HS-27A (cell line): Measurements from ENCODE around the gene ITPR2.
"Not testable (repeated sequence)": the region's sequence is repeated elsewhere in the genome, so short reads cannot be mapped to it uniquely, and the experiment has no call there.

Experiments used
- DNase-seq: peaks from one replicate; pipeline ENCODE4 v3.0.0-alpha.2; 2012; ENCODE audit warnings: low read depth, missing footprints

ITPR2 gene

GRCh38 chr12:26832822-26833742 is at the start of gene ITPR2:
Gene ITPR2, minus strand, starts transcription at chr12:26833194. Its CDS starts 413 bp downstream, at chr12:26832781.
- peak; percentile 91 for DNase-seq

DNA sequence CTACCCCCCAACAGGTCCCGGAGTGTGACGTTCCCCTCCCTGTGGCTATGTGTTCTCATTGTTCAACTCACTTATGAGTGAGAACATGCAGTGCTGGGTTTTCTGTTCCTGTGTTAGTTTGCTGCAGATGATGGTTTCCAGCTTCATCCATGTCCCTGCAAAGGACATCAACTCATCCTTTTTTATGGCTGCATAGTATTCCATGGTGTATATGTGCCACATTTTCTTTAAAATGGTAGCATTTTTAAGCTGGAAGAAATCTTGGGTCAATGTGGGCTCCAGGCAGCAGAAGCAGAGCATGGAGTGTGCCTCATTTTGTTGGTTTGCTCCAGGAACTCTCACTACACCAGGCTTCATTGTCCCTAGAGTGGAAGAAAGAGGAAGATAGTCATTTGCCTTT is 47.6 kb upstream of the ITPR2 start:
- no peak for DNase-seq

DNA sequence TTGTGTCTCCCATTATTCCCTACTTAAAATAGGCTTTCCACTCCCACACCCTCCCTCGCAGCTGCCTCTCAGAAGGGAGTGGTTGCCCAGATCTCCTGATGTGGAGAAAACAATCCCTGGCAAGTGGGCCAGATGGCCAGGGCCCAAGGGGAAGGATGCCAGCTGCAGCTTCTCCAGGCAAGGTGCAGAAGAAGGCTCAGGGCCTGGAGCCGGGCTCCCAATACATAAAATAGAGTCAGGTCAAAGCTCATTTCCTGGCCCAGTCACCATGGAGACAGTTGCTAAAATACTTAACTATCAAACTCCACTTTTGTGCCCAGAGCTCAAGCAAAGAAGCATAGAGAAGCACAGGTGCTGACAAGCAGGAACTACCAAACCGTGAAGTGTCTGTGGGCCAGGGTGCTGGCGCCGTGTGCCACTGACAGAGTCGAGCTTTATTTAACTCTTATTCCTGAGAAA is 45.7 kb upstream of the ITPR2 start:
- DNase-seq = no peak

GRCh38 chr12:26874501-26875296 is 41.7 kb upstream of the ITPR2 start:
- DNase-seq = no peak

GRCh38 chr12:26872625-26873024 is 39.6 kb upstream of the ITPR2 start:
- DNase-seq = no peak

- DNase-seq = no peak
Measured at GRCh38 chr12:26871985-26872384, 39.0 kb upstream of the ITPR2 start.

- no peak for DNase-seq
Measured at GRCh38 chr12:26870491-26871419, 37.8 kb upstream of the ITPR2 start.

DNA sequence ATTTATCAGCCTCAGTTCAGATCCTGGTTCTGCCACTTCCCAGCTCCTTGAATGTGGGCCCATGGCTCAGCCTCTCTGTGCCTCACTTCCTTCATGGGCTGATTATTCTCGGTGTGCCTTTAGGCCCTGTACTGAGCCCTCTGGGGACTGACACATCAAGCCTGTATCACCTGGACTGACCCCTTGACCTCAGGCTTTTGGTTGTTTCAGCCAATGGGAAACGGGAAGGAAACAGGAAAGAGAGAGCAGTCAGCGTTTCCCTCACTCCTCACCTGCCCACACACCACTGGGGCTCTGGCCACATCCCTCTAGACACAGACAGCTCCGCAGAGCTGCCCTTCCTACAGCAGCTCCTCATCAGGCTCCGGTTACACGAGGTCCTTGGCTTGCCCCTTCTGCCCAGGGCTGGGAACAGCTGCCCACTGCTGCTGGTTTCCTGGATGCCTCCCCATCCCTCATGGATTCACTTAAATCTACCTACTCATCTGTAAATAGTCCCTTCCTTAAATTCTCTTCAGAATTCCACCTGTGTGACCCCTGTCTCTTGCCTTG is 37.0 kb upstream of the ITPR2 start:
- DNase-seq = no peak

DNA sequence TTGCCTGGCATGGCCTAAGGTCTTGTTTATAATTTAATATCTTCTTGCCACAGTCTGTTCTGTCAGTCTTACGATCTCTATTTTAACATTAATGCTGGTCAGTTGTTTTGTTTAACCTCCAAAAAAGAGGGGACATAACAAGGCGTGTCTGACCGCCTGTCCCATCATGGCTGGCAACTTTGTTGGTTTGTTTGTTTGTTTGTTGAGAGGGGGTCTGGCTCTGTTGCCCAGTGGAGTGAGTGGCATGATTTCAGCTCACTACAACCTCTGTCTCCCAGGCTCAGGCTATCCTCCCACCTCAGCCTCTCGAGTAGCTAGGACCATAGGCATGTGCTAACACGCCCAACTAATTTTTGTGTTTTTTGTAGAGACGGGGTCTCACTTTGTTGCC is 36.1 kb upstream of the ITPR2 start:
- DNase-seq = no peak

DNA sequence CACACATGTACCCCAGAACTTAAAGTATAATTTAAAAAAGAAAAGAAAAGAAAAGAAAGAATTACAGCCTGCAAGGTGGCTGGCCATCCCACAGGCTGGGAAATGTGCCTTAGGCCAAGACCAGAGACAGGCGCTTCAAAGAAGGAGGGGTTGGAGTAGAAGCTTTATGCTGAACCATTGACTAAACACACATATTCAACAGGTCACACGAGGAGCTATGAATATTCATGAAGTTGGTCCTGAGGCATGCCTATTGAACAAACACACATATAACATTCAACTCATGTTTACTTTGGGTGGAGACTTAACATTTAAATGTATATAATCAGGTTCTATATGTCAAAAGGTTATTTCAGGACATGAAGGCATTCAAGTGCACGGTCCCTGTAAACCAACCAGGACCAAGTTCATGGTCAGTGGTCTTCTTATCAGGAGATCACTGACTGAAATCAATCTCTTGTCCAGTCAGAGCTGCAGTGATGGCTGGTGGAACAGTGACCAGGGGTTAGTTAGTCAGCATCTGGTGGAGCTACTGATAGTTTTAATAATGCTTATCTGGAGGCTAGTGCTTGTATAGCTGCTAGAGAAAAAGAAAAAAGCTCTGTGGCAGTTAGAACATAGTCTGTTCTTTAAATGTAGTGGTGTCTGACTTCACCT is 35.6 kb upstream of the ITPR2 start:
- no peak for DNase-seq

DNA sequence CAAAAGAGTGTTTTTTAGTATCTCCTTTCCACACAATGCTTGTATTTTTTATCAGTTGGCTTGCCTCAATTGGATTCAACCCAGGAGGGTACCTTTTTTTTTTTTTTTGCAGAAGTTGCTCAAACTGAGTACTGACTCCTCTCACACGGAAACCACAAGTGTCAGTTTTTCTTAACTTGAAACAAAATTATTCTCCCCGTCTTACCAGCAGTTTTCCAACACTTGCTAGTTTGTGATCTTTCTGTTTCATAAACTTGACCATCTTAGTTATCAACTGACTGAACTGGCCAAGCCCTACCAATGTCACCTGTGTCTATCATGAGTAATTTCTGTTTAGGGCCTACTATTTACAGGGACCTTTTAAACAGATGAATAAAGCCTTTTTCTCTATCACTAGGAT is 34.1 kb upstream of the ITPR2 start:
- no peak for DNase-seq

- no peak for DNase-seq
Measured at GRCh38 chr12:26863515-26863914, 30.5 kb upstream of the ITPR2 start.

GRCh38 chr12:26862787-26863186 is 29.8 kb upstream of the ITPR2 start:
- DNase-seq = not testable (repeated sequence)

DNA sequence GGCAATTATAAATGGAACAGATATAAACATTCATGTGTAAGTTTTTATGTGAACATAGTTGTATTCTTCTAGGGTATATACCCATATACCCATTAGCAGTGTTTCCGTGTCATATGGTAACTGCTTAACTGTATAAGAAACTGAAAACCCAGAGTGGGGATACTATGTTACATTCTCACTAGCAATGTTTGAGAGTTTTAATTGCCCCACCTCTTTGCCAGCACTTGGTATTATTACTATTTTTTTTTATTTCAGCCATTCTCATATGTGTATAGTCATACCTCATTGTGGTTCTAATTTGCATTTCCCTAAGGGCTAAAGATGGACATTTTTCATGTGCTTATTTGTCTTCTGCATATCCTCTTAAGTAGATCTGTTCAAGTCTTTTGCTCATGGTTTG is 28.7 kb upstream of the ITPR2 start:
- no peak for DNase-seq

GRCh38 chr12:26857465-26858176 is 24.6 kb upstream of the ITPR2 start:
- no peak for DNase-seq

DNA sequence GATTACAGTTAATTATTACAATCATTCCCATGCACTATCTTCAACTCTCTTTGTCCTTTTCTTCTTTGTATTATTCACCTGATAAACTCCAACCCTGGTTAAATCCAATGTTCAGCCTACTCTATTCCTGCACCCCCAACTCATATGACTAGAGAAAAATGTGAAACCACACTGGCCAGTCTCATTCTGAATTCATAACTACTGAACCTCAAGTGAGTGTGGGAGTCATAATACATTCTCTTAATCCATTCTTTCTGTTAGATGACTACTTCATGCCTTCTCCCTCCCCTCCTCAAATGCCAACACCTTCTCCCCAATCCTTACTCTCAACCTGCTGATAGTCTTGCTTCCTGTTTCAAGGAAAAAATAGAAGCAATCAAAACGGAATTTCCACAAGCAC is 22.3 kb upstream of the ITPR2 start:
- DNase-seq = no peak

GRCh38 chr12:26854031-26854390 is 21.0 kb upstream of the ITPR2 start:
- no peak for DNase-seq

- peak; percentile 39 for DNase-seq
Measured at GRCh38 chr12:26853303-26854030, 20.5 kb upstream of the ITPR2 start.

DNA sequence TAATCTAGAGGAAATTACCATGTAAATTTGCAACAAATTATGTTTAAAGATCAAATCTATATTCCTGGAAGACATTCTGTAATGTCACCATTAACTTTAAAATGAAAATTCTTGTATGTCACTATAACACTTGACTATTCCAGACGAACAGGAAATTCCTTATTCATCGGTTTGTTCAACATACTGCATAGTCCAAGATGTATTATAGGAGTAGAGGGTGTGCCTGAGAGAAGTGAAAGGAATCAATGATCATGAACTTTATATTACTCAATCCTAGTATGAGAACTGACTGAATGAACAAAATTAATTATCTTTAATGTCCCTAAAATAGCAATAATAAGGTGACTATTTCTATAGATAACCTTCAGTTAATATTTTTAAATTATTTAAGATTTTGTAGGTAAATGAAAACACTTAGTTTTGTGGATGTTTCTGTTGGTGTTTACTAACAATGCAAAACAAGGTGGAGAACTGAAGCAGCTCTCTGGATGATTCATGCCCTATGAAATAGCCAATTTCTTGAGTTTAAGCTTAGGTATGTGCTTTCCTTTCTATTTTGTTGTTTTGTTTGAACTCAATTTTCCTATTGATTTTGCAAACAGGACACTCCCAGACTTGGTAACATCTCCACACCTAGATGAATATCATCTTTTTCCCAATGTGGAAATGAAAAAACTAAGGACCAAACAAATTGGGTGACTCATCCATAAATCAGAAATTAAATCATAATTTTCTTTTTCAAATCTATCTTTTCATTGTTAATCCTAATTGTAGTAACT is 18.2 kb upstream of the ITPR2 start:
- no peak for DNase-seq
